Endothelial cell of umbilical vein (primary cell): ENCODE results near the gene OR2M3. TPM values are rescaled to one million over a fixed set of nuclear protein-coding genes. Genes with fewer than 3 reads are reported as not detected.

Experiments
- BruUV-seq: library from RNA; stranded (reverse); fragments of 400-500 nt; replicated peaks from 2 replicates; lab custom pipeline; 2021; lab: Mats Ljungman, UMichigan
- CTCF ChIA-PET: fragments of 300-600, 350-600 bp; sonication (Branson Sonifier 250); formaldehyde crosslinking; loops from one replicate; lab custom pipeline; 2021; ENCODE audit warnings: antibody characterized with exemption, inconsistent platforms; lab: Charles Lee
- POLR2A ChIA-PET: fragments of 300-600, 350-600 bp; sonication (Branson Sonifier 250); formaldehyde crosslinking; loops from one replicate; lab custom pipeline; 2021; ENCODE audit warnings: antibody characterized with exemption, inconsistent platforms; lab: Charles Lee
- DNase-seq: peaks from one replicate; pipeline ENCODE4 v3.0.0-alpha.2; 2011; ENCODE audit warnings: low read depth, low spot score
- FAIRE-seq: peaks from 2 replicates; lab custom pipeline; 2011; peaks lifted over from hg19 to GRCh38; lab: Jason Lieb, UNC
- H2AFZ ChIP-seq: 2 replicates; pipeline ENCODE4 v1.6.0; 2012; ENCODE audit warnings: low read depth, low read length, control low read depth, inconsistent platforms
- H3K27ac ChIP-seq: 2 replicates; pipeline ENCODE4 v1.5.1; 2011; ENCODE audit warnings: low read depth, mild to moderate bottlenecking, control low read depth, low read length, moderate library complexity; ENCODE audit not compliant: insufficient read depth
- H3K27me3 ChIP-seq, 2 experiments: 2 replicates each; pipeline versions ENCODE4 v1.6.0 to v1.6.1; 2011; ENCODE audit warnings: low read length in 2 of 2, mixed read lengths in 1 of 2; ENCODE audit not compliant: control insufficient read depth in 2 of 2, insufficient read depth in 2 of 2
- H3K36me3 ChIP-seq, 2 experiments: 2 replicates in 1 of 2; 3 replicates in 1 of 2; pipeline ENCODE4 v1.5.1; 2011; ENCODE audit warnings: low read length in 2 of 2, mild to moderate bottlenecking in 1 of 2, moderate library complexity in 1 of 2; ENCODE audit not compliant: control insufficient read depth in 2 of 2, insufficient read depth in 2 of 2; ENCODE audit errors: extremely low read depth in 1 of 2
- H3K4me1 ChIP-seq: 3 replicates; pipeline ENCODE4 v1.5.1; 2011; ENCODE audit warnings: mild to moderate bottlenecking, low read length; ENCODE audit not compliant: control insufficient read depth, insufficient read depth; ENCODE audit errors: extremely low read depth
- H3K4me2 ChIP-seq: 2 replicates; pipeline ENCODE4 v1.6.1; 2011; ENCODE audit warnings: low read length, control low read depth, mixed read lengths; ENCODE audit not compliant: insufficient read depth
- H3K4me3 ChIP-seq, 3 experiments: fragments of 200-600 bp in 1 of 3; sonication (generic), shearing (Covaris generic) in 1 of 3; replicated peaks in 1 of 3; 2 replicates each; pipeline ENCODE4 v1.5.1; 2011 to 2016; ENCODE audit warnings: control low read depth in 3 of 3, low read length in 3 of 3, mild to moderate bottlenecking in 2 of 3, inconsistent platforms in 1 of 3, low read depth in 1 of 3, moderate library complexity in 1 of 3; ENCODE audit not compliant: insufficient read depth in 1 of 3
- H3K79me2 ChIP-seq: 2 replicates; pipeline ENCODE4 v1.6.0; 2012; ENCODE audit warnings: low read length, inconsistent platforms; ENCODE audit not compliant: control insufficient read depth, insufficient read depth
- H3K9ac ChIP-seq: replicated peaks from 2 replicates; pipeline ENCODE3; 2011; ENCODE audit warnings: low read length, control low read depth; ENCODE audit not compliant: insufficient read depth; ENCODE audit errors: extremely low read depth
- H3K9me1 ChIP-seq: replicated peaks from 3 replicates; pipeline ENCODE4 v1.6.0; 2011; ENCODE audit warnings: mild to moderate bottlenecking, low read length; ENCODE audit not compliant: control insufficient read depth, insufficient read depth; ENCODE audit errors: extremely low read depth
- H3K9me3 ChIP-seq: replicated peaks from 2 replicates; pipeline ENCODE4 v1.5.1; 2012; ENCODE audit warnings: low read length, inconsistent platforms; ENCODE audit not compliant: control insufficient read depth, insufficient read depth
- H4K20me1 ChIP-seq: replicated peaks from 2 replicates; pipeline ENCODE3; 2011; ENCODE audit warnings: mild to moderate bottlenecking, low read length; ENCODE audit not compliant: control insufficient read depth, insufficient read depth; ENCODE audit errors: extremely low read depth
- CTCF ChIP-seq, 2 donors: IDR thresholded peaks; 1 replicate in 1 of 2; 2 replicates in 1 of 2; pipeline ENCODE4 v1.5.1; 2011; ENCODE audit warnings: low read length in 2 of 2, mild to moderate bottlenecking in 2 of 2, moderate library complexity in 2 of 2, control low read depth in 1 of 2, inconsistent platforms in 1 of 2, low read depth in 1 of 2; ENCODE audit not compliant: insufficient read depth in 1 of 2; ENCODE audit errors: extremely low read depth in 1 of 2
- EZH2 ChIP-seq: IDR thresholded peaks from 2 replicates; pipeline ENCODE4 v1.6.1; 2012; ENCODE audit warnings: borderline replicate concordance, low read depth, mild to moderate bottlenecking, moderate library complexity, low read length, inconsistent platforms; ENCODE audit not compliant: severe bottlenecking
- FOS ChIP-seq: IDR thresholded peaks from 2 replicates; pipeline ENCODE4 v1.6.1; 2011; ENCODE audit warnings: mild to moderate bottlenecking, low read length, moderate library complexity, borderline replicate concordance; ENCODE audit not compliant: insufficient read depth
- GATA2 ChIP-seq: IDR thresholded peaks from 2 replicates; pipeline ENCODE4 v1.7.0; 2011; ENCODE audit warnings: low read depth, mild to moderate bottlenecking, moderate library complexity, mixed read lengths, low read length; ENCODE audit not compliant: insufficient read length, insufficient read depth
- JUN ChIP-seq: IDR thresholded peaks from 2 replicates; pipeline ENCODE4 v1.6.1; 2011; ENCODE audit warnings: borderline replicate concordance, low read depth; ENCODE audit not compliant: insufficient read length, insufficient read depth
- MAX ChIP-seq: IDR thresholded peaks from 2 replicates; pipeline ENCODE4 v1.6.1; 2011; ENCODE audit not compliant: insufficient read depth, insufficient read length
- MYC ChIP-seq: IDR thresholded peaks from one replicate; pipeline ENCODE4 v1.6.1; 2011; ENCODE audit warnings: mild to moderate bottlenecking, low read depth, low read length
- POLR2A ChIP-seq: IDR thresholded peaks from 2 replicates; pipeline ENCODE4 v1.6.1; 2012; ENCODE audit warnings: low read depth, mild to moderate bottlenecking, control low read depth, low read length
- POLR2AphosphoS5 ChIP-seq: IDR thresholded peaks from 2 replicates; pipeline ENCODE4 v1.6.1; 2012; ENCODE audit warnings: low read depth, mild to moderate bottlenecking, control low read depth, low read length, moderate library complexity; ENCODE audit not compliant: insufficient read depth
- dilution Hi-C: fragments of 300-500 bp; cut with MboI; formaldehyde crosslinking; loops from one replicate; pipeline ENCODE4 v1.15.0; 2019; ENCODE audit warnings: low sequenced_read_pairs; ENCODE audit not compliant: extremely low pct_ligation_motif_present
- intact Hi-C: fragments of 100-400 bp; cut with micrococcal nuclease; formaldehyde crosslinking; loops from one replicate; pipeline ENCODE4 v1.10.0; 2022
- polyA plus RNA-seq, 4 experiments: library from polyadenylated mRNA; depleted of rRNA in 3 of 4; stranded (reverse) in 3 of 4; unstranded in 1 of 4; fragments of >200 nt; gene quantifications; 2 replicates each; pipeline versions ENCODE4 v1.2.1 to v1.2.3, GENCODE V29; 2011 to 2012; ENCODE audit warnings: missing spikeins in 1 of 4
- total RNA-seq: library from RNA; stranded (reverse); gene quantifications from 2 replicates; pipeline ENCODE4 v1.2.3, GENCODE V29; 2021

OR2M3 gene
- total and polyA plus RNA-seq, 2 donors (not counting 3 experiments of a cell fraction or from before 2014, with no cell fraction given) = not detected

- TF ChIP-seq MYC = no peak
- TF ChIP-seq MAX = no peak
- TF ChIP-seq FOS = no peak
- no peak for TF ChIP-seq POLR2AphosphoS5
- no peak for TF ChIP-seq CTCF (IDR thresholded peaks at IDR 0.05; ENCODE audit: extremely low read depth in 1 of 2, insufficient read depth in 1 of 2, low read depth in 1 of 2, low read length in 2 of 2)
- ChIA-PET POLR2A (no interaction called here), CTCF (no interaction called here)
- H3K9ac ChIP-seq = no peak overlapping the region
- H2AFZ ChIP-seq = no peak overlapping the region
- H4K20me1 ChIP-seq = no peaks in the 10 kb centered on the region
- no peak overlapping the region for H3K27ac ChIP-seq
- peaks cover 9% of the 10 kb centered on the region for H3K9me3 ChIP-seq
- dilution Hi-C loops = no loop called here
- FAIRE-seq (no peak), DNase-seq (no peak)
- no peaks in the 10 kb centered on the region for H3K79me2 ChIP-seq
- H3K36me3 ChIP-seq = no peaks in the 10 kb centered on the region
- no peaks in the 10 kb centered on the region for H3K27me3 ChIP-seq
- no peak overlapping the region for H3K4me3 ChIP-seq
- no peak overlapping the region for H3K4me2 ChIP-seq
- no peaks in the 10 kb centered on the region for H3K4me1 ChIP-seq
- H3K9me1 ChIP-seq = no peaks in the 10 kb centered on the region
- intact Hi-C loops = no loop called here
- BruUV-seq = no TSS peak
These were observed 28.5 kb downstream of the OR2M3 start for GRCh38 chr1:248225537-248225936.

- Histone ChIP-seq H2AFZ (no peak overlapping the region), H3K36me3 (no peaks in the 10 kb centered on the region), H3K27ac (no peak overlapping the region), H3K4me3 (no peak overlapping the region), H3K79me2 (no peaks in the 10 kb centered on the region), H3K27me3 (no peaks in the 10 kb centered on the region), H3K9me1 (no peaks in the 10 kb centered on the region), H3K4me1 (no peaks in the 10 kb centered on the region), H3K4me2 (no peak overlapping the region), H3K9me3 (peaks cover 2% of the 10 kb centered on the region), H4K20me1 (no peaks in the 10 kb centered on the region), H3K9ac (no peak overlapping the region)
- dilution Hi-C loops (no loop called here), intact Hi-C loops (no loop called here)
- no peak for TF ChIP-seq POLR2AphosphoS5
- no peak for TF ChIP-seq GATA2
- no peak for TF ChIP-seq MYC
- no peak for TF ChIP-seq JUN
- no peak for TF ChIP-seq MAX
- no peak for TF ChIP-seq FOS
- TF ChIP-seq POLR2A = no peak
- no peak for TF ChIP-seq CTCF (IDR thresholded peaks at IDR 0.05; ENCODE audit: extremely low read depth in 1 of 2, insufficient read depth in 1 of 2, low read depth in 1 of 2, low read length in 2 of 2)
- no peak for TF ChIP-seq EZH2
- DNase-seq (no peak), FAIRE-seq (no peak)
- ChIA-PET POLR2A (no interaction called here), CTCF (no interaction called here)
- BruUV-seq = no TSS peak
These were observed 32.4 kb downstream of the OR2M3 start for GRCh38 chr1:248229360-248229908.
